Liver (tissue), 3 donors: ENCODE data around the gene FAM3B.

Experiments
- ATF3 ChIP-seq: IDR thresholded peaks from 2 replicates; pipeline ENCODE4 v1.6.1; 2016; ENCODE audit warnings: antibody characterized with exemption
- CTCF ChIP-seq: fragments of 150-350 bp; IDR thresholded peaks from 2 replicates; pipeline ENCODE4 v1.5.1; 2017; ENCODE audit warnings: improper control_type of control experiment, low read depth, low read length; ENCODE audit not compliant: missing input control
- EGR1 ChIP-seq, 2 donors: IDR thresholded peaks; 2 replicates each; pipeline ENCODE4 v1.6.1; 2016 to 2018; ENCODE audit warnings: antibody characterized with exemption in 2 of 2, low read depth in 2 of 2
- FOXA1 ChIP-seq: IDR thresholded peaks from 2 replicates; pipeline ENCODE4 v1.6.1; 2016; ENCODE audit warnings: antibody characterized with exemption
- MAX ChIP-seq: IDR thresholded peaks from 2 replicates; pipeline ENCODE4 v1.6.1; 2016; ENCODE audit warnings: antibody characterized with exemption
- NR2F2 ChIP-seq: IDR thresholded peaks from 2 replicates; pipeline ENCODE4 v1.6.1; 2016; ENCODE audit warnings: antibody characterized with exemption
- SP1 ChIP-seq: IDR thresholded peaks from 2 replicates; pipeline ENCODE4 v1.6.1; 2018; ENCODE audit warnings: antibody characterized with exemption, mild to moderate bottlenecking
- TAF1 ChIP-seq: conservative IDR thresholded peaks from 2 replicates; pipeline ENCODE4 v1.6.1; 2016; ENCODE audit warnings: antibody characterized with exemption, mild to moderate bottlenecking
- donor health status: healthy.
- donor health status: healthy.

GRCh38 chr21:41375875-41376274, 59.3 kb downstream of the FAM3B start:
- TF ChIP-seq CTCF (no peak), MAX (no peak), ATF3 (no peak), SP1 (no peak), TAF1 (no peak), NR2F2 (no peak), FOXA1 (no peak), EGR1 (IDR thresholded peaks at IDR 0.05; ENCODE audit: low read depth in 2 of 2) (no peak)
